GM21723 (cell line): Measurements from ENCODE around the gene UBN2.

Experiments used
- ATAC-seq: cut with Tn5 transposase; IDR thresholded peaks from one replicate; pipeline ENCODE4 v1.9.1; 2021; ENCODE audit warnings: mild to moderate bottlenecking, moderate library complexity; ENCODE audit not compliant: unreplicated experiment

UBN2 gene

DNA sequence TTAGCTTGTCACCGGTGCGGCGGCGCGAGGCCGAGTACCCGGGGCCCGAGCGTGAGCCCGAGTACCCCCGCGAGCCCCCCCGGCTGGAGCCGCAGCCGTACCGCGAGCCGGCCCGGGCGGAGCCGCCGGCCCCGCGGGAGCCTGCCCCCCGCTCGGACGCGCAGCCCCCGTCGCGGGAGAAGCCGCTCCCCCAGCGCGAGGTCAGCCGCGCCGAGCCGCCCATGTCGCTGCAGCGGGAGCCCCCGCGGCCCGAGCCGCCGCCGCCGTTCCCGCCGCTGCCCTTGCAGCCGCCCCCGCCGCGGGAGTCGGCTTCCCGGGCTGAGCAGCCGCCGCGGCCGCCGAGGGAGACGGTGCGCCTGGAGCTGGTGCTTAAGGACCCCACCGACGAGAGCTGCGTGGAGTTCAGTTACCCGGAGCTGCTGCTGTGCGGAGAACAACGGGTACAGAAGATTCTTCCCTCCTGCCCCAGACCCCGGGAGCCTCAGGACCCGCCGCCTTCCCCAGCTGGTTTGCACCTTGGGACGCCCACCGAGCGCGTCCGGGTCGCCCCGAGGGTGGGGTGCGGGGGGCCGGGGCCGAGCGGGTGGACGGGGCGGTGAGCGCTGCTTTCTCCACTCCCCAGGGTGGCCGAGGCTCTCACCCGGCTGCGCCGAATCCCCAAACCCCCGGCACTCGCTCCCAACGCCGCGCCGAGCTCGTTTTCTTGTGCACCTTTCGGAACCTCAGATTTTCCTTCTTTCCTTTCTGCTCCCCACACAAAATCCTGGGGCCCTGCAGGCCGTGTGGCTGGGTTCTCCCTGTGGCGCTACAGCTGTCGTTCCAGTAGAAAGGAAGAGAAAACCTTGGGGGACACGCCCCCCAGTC, 708 bp downstream of the UBN2 start:
- ATAC-seq: peak; percentile 44

DNA sequence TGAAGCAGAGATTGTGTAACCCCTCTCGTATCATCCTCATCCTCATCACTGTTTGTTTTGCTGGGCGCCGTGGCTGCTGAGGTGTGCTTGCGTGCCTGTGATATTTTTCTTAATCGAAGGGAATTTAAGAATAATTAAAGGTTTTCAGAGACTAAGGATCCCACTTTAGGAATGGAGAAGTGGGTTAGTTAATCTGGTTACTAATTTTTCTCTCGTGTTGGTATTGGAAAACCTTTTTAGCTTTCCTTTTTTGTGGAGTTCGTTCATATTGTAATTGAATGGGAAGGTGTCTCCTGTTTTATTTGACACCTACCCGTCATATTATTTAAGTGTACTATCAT, 1.3 kb downstream of the UBN2 start:
- no peak for ATAC-seq

DNA sequence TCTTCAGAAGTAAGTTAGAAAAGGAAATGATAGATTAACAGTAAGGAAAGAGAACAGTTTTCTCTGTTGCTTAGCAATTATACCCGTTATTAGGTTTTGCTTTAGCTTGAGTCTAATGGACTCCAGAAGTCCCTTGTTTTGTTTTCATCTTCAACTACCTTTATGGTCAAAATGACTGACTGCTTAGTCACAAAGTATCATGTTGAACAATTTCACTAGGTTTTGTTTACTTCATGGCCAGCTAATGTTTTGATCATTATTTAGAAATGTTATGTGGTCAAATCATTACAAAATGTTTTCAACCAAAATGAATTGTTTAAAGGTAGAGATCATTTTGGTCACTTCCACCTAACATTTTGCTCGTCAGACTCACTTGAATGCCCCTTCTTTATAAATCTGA, 1.9 kb downstream of the UBN2 start:
- no peak for ATAC-seq

DNA sequence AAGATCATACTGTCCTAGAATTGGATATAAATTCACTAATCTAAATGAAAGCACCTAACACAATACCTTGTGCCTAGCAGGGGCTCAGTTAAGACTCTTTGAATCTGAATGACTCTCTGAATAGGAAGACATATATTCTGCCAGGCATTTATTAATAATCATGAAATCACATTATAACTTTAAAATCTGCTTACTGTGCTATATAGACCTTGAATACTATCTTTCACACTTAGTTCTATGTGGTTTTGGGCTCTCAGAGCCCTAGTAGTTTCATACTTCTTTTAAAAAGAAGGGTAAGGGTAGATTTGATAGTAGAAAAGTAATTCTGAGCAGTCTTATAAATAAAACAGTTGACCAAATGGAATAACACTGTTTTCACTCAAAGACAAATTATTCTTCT, 10.2 kb downstream of the UBN2 start:
- no peak for ATAC-seq

DNA sequence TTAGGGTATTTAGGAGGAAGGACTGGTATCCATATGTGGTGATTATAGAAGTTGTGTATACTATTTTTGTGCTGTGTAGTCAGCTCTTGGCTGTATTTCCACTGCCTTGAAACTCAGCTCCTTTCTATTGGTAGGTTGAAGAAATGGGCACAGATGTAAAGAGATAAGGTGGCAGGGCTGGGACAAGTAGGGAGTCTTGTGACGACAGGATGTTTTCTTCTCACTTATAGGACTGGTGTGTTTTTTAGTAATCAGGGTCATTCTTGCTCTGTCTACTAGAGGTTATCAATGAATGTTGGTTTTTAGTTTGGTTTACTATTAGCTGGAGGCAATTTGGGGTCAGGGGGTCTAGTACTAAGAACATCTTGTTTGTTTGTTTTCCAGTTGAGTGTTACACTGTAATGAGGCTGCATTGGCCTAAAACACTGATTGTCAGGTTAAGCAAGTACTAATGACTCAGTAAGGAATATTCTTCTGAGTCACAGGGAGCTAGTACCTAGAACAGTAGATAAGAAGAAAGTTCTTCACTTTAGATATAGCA, 11.8 kb downstream of the UBN2 start:
- ATAC-seq: no peak

DNA sequence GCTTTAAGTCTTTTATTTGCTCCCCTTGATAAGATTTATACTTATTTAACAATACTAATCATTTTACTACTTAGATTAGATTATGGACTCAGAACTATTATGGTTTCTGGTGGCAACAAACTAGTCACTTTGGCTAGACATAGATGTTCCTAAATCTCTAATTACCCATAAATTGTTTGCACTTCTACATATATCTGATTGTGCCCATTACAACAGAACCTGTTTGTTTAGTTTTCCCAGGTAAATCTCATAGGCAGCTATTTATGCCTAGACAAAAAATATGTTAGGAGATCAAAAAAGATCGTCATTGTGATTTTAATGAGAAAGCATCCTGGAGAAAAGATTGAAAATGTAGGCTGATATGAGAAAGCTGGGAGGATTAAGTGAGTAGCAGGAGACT, 14.4 kb downstream of the UBN2 start:
- no peak for ATAC-seq

DNA sequence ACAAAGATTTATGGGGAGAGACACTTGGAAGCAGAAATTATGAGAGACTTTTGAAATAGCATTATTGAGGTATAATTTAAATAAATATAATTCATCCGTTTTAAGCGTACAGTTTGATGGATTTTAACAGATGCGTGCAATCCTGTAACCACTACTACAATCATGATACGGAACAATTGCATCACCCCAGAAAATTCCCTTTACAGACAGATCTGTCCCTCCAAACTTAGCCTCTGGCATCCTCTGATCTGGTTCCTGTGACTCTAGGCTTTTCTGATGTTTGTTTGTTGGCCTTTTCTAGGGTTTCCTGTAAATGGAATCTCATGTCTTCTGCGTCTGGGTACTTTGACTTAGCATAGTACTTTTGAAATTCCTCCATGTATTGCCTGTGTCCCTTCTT, 15.5 kb downstream of the UBN2 start:
- ATAC-seq: no peak

DNA sequence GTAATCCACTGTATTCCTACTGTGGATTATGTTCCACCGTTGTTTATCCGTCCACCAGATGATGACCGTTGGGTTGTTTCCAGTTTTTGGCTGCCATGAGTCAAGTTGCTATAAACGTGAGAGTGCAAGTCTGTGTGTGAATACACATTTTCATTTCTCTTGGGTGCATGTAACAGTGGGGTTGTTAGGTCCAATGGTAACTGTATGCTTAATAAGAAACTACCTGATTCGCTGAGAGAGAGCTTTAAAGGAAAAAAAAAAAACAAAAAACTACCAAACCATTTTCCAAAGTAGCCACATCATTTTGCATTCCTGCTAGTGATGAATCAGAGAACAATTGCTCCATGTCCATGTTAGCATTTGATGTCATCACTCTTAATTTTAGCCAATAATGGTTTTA, 15.9 kb downstream of the UBN2 start:
- no peak for ATAC-seq

DNA sequence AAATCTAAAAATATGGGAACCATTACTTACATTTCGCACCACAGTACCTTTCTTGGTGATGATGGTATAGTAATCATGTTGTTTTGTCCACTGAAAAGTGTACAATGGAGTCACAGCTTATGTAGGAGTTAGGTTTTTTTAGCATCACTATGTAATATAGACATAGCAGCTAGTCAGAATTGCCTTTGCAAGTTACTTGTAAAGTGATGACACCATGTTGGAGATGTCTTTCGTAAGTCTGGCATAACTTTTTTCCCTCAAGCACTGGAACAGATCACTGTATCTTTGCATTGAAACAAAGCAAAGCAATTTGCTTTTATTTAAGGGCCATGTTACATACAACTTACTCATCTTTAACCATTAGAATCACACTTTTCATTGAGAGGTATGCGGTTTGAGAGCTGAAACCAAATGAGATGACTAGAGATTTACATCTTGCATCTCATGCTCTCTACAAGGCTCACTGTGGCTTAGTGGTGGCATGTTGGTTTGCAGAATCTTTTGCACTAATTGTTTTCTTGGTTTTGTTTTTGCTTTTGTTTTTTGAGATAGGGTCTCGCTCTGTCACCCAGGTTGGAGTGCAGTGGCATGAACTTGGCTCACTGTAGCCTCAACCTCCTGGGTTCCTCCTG, 18.3 kb downstream of the UBN2 start:
- no peak for ATAC-seq

DNA sequence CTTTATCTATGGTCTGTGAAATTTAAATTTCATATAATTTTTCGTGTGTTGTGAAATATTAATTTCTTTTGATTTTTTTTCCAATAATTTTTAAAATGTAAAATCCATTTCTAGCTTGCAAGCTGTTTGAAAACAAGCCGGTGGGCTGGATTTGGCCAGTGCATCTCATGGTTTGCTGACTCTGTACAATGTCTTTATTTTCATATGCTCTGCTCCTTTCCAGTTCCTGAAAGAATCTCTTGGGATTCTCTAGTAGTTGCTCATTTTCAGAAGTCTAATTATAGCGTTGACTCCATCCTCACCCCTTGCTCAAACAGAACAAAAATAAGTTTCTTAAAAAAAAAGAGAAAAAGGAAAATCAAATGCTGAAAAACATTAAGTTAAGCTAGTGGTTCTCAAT, 21.4 kb downstream of the UBN2 start:
- ATAC-seq: no peak

DNA sequence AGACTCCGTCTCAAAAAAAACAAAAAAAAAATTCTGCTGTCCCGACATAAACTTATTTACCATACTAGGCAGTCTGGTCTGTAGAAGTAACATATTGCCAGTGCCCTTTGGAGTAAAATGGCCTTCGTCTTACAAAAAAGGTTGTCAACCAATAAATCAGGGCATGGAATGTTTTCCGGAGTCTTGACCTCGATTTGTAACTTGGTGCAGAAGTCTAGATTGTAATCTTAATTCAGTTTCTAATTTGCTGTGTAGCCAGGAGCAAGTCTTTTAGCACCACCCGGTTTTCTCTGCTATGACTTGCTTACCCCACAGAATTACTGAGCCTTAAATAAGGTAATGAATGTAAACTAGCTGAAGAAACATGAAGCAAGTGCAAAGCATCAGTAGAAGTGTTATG, 23.2 kb downstream of the UBN2 start:
- no peak for ATAC-seq

DNA sequence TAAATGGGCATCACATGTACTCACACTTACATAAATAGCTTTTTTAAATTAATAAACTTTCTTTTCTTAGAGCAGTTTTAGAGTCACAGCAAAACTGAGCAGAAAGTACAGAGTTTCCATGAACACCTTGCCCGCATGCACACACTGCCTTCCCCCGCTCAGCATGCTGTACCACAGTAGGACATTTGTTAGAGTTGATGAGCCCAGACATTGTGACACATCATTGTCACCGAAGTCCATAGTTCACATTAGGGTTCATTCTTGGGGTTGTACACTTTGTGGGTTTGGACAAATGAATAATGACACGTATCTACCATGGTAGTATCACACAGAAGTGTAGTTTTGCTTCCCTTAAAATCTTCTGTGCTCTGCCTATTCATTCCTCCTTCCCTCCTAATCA, 23.7 kb downstream of the UBN2 start:
- ATAC-seq: no peak

DNA sequence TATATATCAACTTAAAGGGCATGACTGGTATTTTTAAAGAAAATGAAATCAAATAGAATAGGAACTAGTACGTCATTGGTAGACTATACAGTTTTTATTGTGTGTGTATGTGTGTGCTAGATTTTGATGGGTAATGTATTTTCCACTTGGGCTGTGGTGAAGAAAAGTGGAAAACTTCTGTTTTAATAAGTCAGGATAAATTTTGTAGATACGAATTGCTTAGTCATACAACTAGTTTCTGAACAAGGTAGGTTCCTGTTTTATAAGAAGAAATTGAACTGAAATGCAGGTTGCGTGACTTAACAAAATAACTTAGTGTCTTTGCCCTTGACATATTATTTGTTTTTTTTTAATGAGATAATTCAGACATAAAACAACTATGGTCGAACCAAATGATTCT, 24.3 kb downstream of the UBN2 start:
- ATAC-seq: no peak

DNA sequence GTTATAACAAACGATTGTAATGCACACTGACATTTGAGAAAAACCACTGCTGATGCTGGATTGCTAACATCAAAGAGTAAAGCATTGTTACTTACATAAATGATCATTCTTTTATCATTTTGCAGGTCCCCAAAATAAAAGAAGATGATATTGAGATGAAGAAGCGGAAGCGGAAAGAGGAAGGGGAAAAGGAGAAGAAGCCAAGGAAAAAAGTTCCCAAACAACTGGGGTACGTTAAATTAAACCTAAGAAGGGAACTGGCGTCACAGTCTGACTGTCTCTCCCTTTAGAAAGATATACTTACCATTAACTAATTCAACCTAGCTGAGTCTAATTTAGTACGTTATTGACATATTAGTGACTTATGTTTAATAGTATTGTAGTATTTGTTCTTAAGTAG, 28.1 kb downstream of the UBN2 start:
- no peak for ATAC-seq

DNA sequence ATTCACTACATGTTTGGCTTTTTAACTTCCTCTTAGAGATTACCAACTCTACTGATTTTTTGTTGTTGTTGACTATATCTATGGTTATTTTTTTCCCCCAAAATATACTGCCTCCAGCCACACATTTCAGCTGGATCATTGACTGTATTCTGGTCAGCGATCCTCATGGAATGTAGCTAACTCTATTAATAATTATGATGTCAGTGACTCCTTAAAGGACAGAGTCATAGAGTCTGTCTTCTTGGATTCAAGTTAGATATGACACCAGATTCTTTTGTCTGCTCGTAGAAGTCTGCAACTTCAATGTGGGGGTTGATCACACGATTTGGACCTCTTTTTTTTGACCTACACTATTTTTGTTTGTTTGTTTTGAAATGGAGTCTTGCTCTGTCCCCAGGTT, 33.2 kb downstream of the UBN2 start:
- ATAC-seq: no peak

DNA sequence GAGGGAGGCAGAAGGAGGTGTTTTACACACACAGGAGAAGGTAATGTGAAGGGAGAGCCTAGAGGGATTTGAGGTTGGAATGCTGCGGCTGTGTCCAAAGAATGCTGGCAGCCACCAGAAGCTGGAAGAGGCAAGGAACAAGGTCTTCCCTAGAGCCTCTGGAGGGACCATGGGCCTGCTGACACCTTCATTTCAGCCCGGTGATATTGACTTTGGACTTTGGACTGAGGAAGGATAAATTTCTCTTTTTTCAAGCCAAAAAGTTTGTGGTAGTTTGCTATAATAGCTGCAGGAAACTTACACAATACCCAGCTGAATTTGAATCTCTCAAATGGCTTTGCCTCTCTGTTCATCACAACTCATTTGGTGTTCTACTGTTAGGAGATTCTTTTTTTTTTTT, 34.6 kb downstream of the UBN2 start:
- no peak for ATAC-seq

DNA sequence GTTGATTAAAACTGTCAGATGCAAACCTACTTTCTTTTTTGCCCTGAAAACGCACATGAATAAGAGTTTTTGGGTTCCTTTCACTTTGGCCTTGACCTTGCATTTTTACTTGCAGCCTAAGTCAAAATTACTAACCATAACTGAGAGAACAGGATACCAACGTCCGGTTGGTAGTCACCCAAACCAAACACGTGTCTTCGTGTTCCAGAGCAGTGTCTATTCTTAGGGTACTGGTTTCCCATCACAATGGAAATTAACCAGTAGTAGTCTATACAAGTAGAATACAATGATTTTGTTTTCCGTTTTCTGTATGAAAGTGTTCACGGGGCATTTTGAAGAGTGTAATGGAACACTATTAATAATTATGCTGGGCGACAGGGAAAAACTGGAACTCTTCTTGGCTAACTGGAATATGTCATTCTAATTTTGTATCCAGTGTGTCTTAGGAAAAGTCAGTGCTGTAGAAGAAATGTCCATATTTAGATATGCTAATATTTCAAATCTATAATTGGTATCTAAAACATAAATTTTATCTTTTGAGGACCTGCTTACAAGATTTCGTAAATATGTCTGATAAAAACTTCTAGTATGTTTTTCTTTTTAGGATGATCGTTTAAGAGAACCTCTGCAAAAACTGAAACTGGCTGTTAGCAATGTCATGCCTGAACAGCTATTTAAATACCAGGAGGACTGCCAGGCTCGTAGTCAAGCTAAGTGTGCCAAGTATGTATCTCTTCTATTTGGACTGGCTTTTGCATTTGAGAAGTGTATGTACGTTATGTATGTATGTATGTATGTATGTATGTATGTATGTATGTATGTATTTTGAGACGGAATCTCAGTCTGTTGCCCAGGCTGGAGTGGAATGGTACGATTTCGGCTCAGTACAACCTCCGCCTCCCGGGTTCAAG, 40.9 kb downstream of the UBN2 start:
- ATAC-seq: no peak

DNA sequence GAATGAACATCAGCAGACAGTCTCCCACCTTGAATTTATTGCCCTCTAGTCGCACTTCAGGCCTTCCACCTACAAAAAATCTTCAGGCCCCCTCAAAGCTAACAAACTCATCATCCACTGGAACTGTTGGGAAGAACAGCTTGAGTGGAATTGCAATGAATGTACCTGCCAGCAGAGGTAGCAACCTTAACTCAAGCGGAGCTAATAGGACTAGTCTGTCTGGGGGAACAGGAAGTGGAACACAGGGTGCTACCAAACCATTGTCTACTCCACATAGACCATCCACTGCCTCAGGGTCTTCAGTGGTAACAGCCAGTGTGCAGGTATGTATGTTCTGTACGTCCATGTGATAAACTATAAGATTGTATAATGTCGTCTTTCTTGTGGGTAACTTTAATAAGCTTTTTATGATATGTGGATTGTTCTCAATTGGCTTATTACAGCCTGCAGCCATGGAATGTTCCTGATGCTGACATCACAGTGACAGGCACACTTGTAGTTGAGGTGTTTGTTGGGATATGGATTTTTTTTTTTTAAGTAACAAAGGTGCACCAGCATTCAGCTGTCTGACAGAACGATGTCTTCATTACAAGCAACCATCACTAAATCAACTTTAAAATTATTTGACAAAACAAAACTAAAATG, 53.3 kb downstream of the UBN2 start:
- ATAC-seq: no peak

DNA sequence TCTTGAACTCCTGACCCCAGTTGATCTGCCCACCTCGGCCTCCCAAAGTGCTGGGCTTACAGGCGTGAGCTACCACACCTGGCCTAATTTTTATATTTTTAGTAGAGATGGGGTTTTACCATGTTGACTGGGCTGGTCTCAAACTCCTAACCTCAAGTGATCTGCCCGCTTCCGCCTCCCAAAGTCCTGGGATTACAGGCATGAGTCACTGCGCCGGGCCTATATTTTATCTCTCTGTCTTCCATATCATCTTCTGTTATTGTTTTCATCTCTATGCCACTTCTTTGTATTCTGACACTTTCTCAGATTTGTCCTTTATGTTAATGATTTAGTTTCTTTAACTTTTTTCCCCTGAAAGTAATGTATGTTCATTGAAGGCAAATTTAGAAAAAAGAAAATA, 55.1 kb downstream of the UBN2 start:
- no peak for ATAC-seq

DNA sequence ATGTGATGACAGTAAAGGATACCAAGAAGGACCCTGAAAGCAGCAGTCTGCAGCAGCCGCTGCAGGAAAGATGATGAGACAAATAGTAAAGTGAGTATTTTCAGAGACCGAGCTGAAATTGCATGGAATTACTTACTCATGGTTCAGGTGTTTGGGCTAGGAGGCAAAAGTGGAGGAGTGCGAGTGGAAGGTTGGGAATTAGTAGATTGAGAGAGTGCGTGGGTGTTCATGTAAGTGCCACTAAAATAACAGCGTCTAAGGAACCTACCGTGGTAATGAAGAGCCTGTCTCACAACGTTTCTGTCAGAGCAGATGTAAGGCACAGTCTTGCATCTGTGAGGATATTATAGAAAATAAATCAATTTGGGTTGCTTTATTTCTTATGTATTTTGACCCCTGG, 61.8 kb downstream of the UBN2 start:
- no peak for ATAC-seq

DNA sequence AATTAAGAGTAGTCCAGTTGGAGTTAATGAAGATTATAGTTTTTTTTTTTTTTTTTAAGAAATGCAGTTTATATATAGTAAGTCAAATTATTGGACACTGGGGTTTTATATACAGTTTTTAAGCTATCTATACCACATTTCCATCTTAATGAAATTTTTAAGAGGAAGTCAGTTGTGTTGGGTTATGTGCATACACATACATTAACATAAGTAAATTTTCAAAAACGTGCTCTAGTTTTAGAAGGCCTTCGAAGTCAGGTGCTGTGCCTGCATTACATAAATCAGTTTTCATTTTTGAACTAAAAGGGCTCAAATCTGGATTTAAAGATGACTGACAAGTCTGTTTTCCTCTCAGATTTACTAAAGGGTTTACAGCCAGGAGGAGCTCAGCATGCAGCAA, 62.5 kb downstream of the UBN2 start:
- no peak for ATAC-seq
